HEK293 (cell line): ENCODE data around the gene SCRN1.

Source experiments
- CTCF ChIA-PET: fragments of 350-600 bp; formaldehyde crosslinking; extraction: SDS; loops from one replicate; lab custom pipeline; 2021; ENCODE audit warnings: antibody characterized with exemption; lab: Yijun Ruan, JAX
- POLR2A ChIA-PET: fragments of 300-600 bp; formaldehyde crosslinking; extraction: SDS; loops from one replicate; lab custom pipeline; 2020; ENCODE audit warnings: antibody characterized with exemption, inconsistent platforms; lab: Yijun Ruan, JAX
- H3K27ac ChIP-seq: fragments of 200-500 bp; sonication (Bioruptor generic); 2 replicates; pipeline ENCODE4 v1.5.1; 2014; ENCODE audit warnings: low read depth, low read length, control low read depth, inconsistent platforms; ENCODE audit errors: extremely low read depth
- H3K36me3 ChIP-seq, 2 experiments: fragments of 200-500 bp in 1 of 2; sonication (Bioruptor generic) in 1 of 2; 1 replicate in 1 of 2; 2 replicates in 1 of 2; pipeline ENCODE4 v1.5.1; 2014 to 2017; ENCODE audit warnings: inconsistent platforms in 2 of 2, low read length in 2 of 2; ENCODE audit not compliant: control insufficient read depth in 2 of 2, insufficient read depth in 1 of 2
- H3K4me1 ChIP-seq: fragments of 200-500 bp; sonication (Bioruptor generic); 2 replicates; pipeline ENCODE4 v1.5.1; 2014; ENCODE audit warnings: mild to moderate bottlenecking, low read length, inconsistent platforms; ENCODE audit not compliant: control insufficient read depth, insufficient read depth
- H3K4me3 ChIP-seq: 2 replicates; pipeline ENCODE4 v1.5.1; 2011; ENCODE audit warnings: low read depth, mild to moderate bottlenecking, control low read depth, low read length, moderate library complexity
- H3K9me3 ChIP-seq: fragments of 200-500 bp; sonication (Bioruptor generic); 2 replicates; pipeline ENCODE4 v1.5.1; 2014; ENCODE audit warnings: low read depth, low read length, inconsistent platforms; ENCODE audit not compliant: control insufficient read depth, insufficient read depth
- EGR2 ChIP-seq: fragments of 450-650 bp; formaldehyde crosslinking; IDR thresholded peaks from 2 replicates; pipeline ENCODE4 v1.5.1; 2016; ENCODE audit warnings: low read depth, missing biosample characterization, missing genetic modification characterization
- GLI4 ChIP-seq: fragments of 450-650 bp; formaldehyde crosslinking; IDR thresholded peaks from 2 replicates; pipeline ENCODE4 v1.5.1; 2016; ENCODE audit warnings: missing biosample characterization, missing genetic modification characterization
- KLF16 ChIP-seq: fragments of 450-650 bp; formaldehyde crosslinking; IDR thresholded peaks from 2 replicates; pipeline ENCODE4 v1.5.1; 2017; ENCODE audit warnings: missing biosample characterization, missing genetic modification characterization
- OVOL3 ChIP-seq: fragments of 450-650 bp; formaldehyde crosslinking; IDR thresholded peaks from 2 replicates; pipeline ENCODE4 v1.5.1; 2016; ENCODE audit warnings: missing biosample characterization, missing genetic modification characterization
- SP7 ChIP-seq: fragments of 450-650 bp; formaldehyde crosslinking; IDR thresholded peaks from 2 replicates; pipeline ENCODE4 v1.5.1; 2016; ENCODE audit warnings: missing biosample characterization, missing genetic modification characterization
- YY2 ChIP-seq: fragments of 450-650 bp; formaldehyde crosslinking; IDR thresholded peaks from 2 replicates; pipeline ENCODE4 v1.5.1; 2016; ENCODE audit warnings: missing biosample characterization, missing genetic modification characterization
- ZNF10 ChIP-seq: fragments of 450-650 bp; formaldehyde crosslinking; IDR thresholded peaks from 2 replicates; pipeline ENCODE4 v1.5.1; 2017; ENCODE audit warnings: missing biosample characterization, missing genetic modification characterization
- ZNF112 ChIP-seq: fragments of 450-650 bp; formaldehyde crosslinking; IDR thresholded peaks from 2 replicates; pipeline ENCODE4 v1.5.0; 2017; ENCODE audit warnings: missing biosample characterization, missing genetic modification characterization
- ZNF221 ChIP-seq: fragments of 450-650 bp; formaldehyde crosslinking; IDR thresholded peaks from 2 replicates; pipeline ENCODE4 v1.5.1; 2017; ENCODE audit warnings: missing biosample characterization, missing genetic modification characterization, borderline replicate concordance
- ZNF324 ChIP-seq: fragments of 450-650 bp; formaldehyde crosslinking; IDR thresholded peaks from 2 replicates; pipeline ENCODE4 v1.5.1; 2016; ENCODE audit warnings: missing biosample characterization, missing genetic modification characterization
- ZNF521 ChIP-seq: fragments of 450-650 bp; formaldehyde crosslinking; IDR thresholded peaks from 2 replicates; pipeline ENCODE4 v1.5.1; 2017; ENCODE audit warnings: missing biosample characterization, mild to moderate bottlenecking, missing genetic modification characterization
- ZNF621 ChIP-seq: fragments of 450-650 bp; formaldehyde crosslinking; IDR thresholded peaks from 2 replicates; pipeline ENCODE4 v1.5.1; 2017; ENCODE audit warnings: missing biosample characterization, missing genetic modification characterization
- ZNF626 ChIP-seq: fragments of 450-650 bp; sonication (Bioruptor Pico); formaldehyde crosslinking; IDR thresholded peaks from 2 replicates; pipeline ENCODE4 v1.5.1; 2018; ENCODE audit warnings: missing biosample characterization, missing genetic modification characterization, inconsistent platforms
- ZNF664 ChIP-seq: fragments of 450-650 bp; formaldehyde crosslinking; IDR thresholded peaks from 2 replicates; pipeline ENCODE4 v1.5.1; 2016; ENCODE audit warnings: missing biosample characterization, missing genetic modification characterization
- ZNF677 ChIP-seq: fragments of 450-650 bp; IDR thresholded peaks from 2 replicates; pipeline ENCODE4 v1.5.0; 2018; ENCODE audit warnings: missing biosample characterization, mild to moderate bottlenecking, missing genetic modification characterization, moderate library complexity
- ZNF76 ChIP-seq: fragments of 450-650 bp; formaldehyde crosslinking; IDR thresholded peaks from 2 replicates; pipeline ENCODE4; 2016; ENCODE audit warnings: low read depth, missing biosample characterization, missing genetic modification characterization, borderline replicate concordance
- ZNF785 ChIP-seq: fragments of 450-650 bp; formaldehyde crosslinking; IDR thresholded peaks from 2 replicates; pipeline ENCODE4 v1.5.1; 2016; ENCODE audit warnings: missing biosample characterization, missing genetic modification characterization
- TF ChIP-seq, protein P1 (sequence below): fragments of 450-650 bp; formaldehyde crosslinking; IDR thresholded peaks from 2 replicates; pipeline ENCODE4 v1.5.1; 2016; ENCODE audit warnings: missing biosample characterization, missing genetic modification characterization
- TF ChIP-seq, protein P2 (sequence below): fragments of 450-650 bp; formaldehyde crosslinking; IDR thresholded peaks from 2 replicates; pipeline ENCODE4 v1.5.1; 2016; ENCODE audit warnings: missing biosample characterization, missing genetic modification characterization
- TF ChIP-seq, protein P3 (sequence below): fragments of 450-650 bp; formaldehyde crosslinking; IDR thresholded peaks from 2 replicates; pipeline ENCODE4 v1.5.1; 2016; ENCODE audit warnings: missing biosample characterization, missing genetic modification characterization, borderline replicate concordance
- TF ChIP-seq, protein P4 (sequence below): fragments of 450-650 bp; IDR thresholded peaks from 2 replicates; pipeline ENCODE4 v1.5.1; 2018; ENCODE audit warnings: missing biosample characterization, mild to moderate bottlenecking, missing genetic modification characterization
- TF ChIP-seq, protein P5 (sequence below): fragments of 450-650 bp; formaldehyde crosslinking; optimal IDR thresholded peaks from 2 replicates; pipeline ENCODE3; 2016; ENCODE audit warnings: missing biosample characterization, mild to moderate bottlenecking, missing genetic modification characterization
- TF ChIP-seq, protein P6 (sequence below): fragments of 450-650 bp; formaldehyde crosslinking; IDR thresholded peaks from 2 replicates; pipeline ENCODE4 v1.5.1; 2016; ENCODE audit warnings: missing biosample characterization, missing genetic modification characterization

Gene SCRN1

DNA sequence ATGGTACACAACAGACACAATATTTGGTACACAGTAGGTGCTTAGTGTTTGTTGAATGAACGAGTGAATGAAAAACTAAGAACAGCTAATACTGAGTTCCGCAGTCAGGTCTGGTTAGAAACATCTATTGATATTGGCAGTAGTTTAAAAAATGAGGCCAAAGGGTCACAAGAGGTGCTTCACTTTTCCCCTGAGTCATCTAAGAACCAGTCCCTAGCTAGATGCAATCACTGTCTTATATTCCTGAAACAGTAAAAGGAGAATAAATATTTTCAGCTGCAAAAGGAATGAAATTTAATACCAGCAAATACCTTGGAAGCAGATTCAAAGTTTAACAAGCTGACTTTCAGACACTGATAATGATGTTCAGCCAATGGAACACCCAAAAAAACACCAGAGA lies 54.5 kb downstream of the SCRN1 start:
- Histone ChIP-seq H3K36me3 (peaks cover 33 to 78% of the 10 kb centered on the region in 2 experiments), H3K4me3 (no peak overlapping the region), H3K27ac (no peak overlapping the region), H3K4me1 (no peaks in the 10 kb centered on the region), H3K9me3 (no peaks in the 10 kb centered on the region)
- TF ChIP-seq ZNF76 (tag by site-specific recombination) (no peak), ZNF521 (no peak), GLI4 (no peak), SP7 (tag by site-specific recombination) (no peak), ZNF10 (tag by site-specific recombination) (no peak), ZNF677 (tag by site-specific recombination) (no peak), ZNF626 (no peak), EGR2 (tag by site-specific recombination) (no peak), ZNF664 (tag by site-specific recombination) (no peak)
- TF ChIP-seq, protein P1, sequence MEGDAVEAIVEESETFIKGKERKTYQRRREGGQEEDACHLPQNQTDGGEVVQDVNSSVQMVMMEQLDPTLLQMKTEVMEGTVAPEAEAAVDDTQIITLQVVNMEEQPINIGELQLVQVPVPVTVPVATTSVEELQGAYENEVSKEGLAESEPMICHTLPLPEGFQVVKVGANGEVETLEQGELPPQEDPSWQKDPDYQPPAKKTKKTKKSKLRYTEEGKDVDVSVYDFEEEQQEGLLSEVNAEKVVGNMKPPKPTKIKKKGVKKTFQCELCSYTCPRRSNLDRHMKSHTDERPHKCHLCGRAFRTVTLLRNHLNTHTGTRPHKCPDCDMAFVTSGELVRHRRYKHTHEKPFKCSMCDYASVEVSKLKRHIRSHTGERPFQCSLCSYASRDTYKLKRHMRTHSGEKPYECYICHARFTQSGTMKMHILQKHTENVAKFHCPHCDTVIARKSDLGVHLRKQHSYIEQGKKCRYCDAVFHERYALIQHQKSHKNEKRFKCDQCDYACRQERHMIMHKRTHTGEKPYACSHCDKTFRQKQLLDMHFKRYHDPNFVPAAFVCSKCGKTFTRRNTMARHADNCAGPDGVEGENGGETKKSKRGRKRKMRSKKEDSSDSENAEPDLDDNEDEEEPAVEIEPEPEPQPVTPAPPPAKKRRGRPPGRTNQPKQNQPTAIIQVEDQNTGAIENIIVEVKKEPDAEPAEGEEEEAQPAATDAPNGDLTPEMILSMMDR: no peak
- TF ChIP-seq, protein P2, sequence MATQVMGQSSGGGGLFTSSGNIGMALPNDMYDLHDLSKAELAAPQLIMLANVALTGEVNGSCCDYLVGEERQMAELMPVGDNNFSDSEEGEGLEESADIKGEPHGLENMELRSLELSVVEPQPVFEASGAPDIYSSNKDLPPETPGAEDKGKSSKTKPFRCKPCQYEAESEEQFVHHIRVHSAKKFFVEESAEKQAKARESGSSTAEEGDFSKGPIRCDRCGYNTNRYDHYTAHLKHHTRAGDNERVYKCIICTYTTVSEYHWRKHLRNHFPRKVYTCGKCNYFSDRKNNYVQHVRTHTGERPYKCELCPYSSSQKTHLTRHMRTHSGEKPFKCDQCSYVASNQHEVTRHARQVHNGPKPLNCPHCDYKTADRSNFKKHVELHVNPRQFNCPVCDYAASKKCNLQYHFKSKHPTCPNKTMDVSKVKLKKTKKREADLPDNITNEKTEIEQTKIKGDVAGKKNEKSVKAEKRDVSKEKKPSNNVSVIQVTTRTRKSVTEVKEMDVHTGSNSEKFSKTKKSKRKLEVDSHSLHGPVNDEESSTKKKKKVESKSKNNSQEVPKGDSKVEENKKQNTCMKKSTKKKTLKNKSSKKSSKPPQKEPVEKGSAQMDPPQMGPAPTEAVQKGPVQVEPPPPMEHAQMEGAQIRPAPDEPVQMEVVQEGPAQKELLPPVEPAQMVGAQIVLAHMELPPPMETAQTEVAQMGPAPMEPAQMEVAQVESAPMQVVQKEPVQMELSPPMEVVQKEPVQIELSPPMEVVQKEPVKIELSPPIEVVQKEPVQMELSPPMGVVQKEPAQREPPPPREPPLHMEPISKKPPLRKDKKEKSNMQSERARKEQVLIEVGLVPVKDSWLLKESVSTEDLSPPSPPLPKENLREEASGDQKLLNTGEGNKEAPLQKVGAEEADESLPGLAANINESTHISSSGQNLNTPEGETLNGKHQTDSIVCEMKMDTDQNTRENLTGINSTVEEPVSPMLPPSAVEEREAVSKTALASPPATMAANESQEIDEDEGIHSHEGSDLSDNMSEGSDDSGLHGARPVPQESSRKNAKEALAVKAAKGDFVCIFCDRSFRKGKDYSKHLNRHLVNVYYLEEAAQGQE (tag by site-specific recombination): no peak
- TF ChIP-seq, protein P3, sequence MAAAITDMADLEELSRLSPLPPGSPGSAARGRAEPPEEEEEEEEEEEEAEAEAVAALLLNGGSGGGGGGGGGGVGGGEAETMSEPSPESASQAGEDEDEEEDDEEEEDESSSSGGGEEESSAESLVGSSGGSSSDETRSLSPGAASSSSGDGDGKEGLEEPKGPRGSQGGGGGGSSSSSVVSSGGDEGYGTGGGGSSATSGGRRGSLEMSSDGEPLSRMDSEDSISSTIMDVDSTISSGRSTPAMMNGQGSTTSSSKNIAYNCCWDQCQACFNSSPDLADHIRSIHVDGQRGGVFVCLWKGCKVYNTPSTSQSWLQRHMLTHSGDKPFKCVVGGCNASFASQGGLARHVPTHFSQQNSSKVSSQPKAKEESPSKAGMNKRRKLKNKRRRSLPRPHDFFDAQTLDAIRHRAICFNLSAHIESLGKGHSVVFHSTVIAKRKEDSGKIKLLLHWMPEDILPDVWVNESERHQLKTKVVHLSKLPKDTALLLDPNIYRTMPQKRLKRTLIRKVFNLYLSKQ: no peak
- TF ChIP-seq, protein P4, sequence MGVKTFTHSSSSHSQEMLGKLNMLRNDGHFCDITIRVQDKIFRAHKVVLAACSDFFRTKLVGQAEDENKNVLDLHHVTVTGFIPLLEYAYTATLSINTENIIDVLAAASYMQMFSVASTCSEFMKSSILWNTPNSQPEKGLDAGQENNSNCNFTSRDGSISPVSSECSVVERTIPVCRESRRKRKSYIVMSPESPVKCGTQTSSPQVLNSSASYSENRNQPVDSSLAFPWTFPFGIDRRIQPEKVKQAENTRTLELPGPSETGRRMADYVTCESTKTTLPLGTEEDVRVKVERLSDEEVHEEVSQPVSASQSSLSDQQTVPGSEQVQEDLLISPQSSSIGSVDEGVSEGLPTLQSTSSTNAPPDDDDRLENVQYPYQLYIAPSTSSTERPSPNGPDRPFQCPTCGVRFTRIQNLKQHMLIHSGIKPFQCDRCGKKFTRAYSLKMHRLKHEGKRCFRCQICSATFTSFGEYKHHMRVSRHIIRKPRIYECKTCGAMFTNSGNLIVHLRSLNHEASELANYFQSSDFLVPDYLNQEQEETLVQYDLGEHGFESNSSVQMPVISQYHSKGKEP (tag by site-specific recombination): no peak
- TF ChIP-seq, protein P5, sequence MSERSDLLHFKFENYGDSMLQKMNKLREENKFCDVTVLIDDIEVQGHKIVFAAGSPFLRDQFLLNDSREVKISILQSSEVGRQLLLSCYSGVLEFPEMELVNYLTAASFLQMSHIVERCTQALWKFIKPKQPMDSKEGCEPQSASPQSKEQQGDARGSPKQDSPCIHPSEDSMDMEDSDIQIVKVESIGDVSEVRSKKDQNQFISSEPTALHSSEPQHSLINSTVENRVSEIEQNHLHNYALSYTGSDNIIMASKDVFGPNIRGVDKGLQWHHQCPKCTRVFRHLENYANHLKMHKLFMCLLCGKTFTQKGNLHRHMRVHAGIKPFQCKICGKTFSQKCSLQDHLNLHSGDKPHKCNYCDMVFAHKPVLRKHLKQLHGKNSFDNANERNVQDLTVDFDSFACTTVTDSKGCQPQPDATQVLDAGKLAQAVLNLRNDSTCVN (tag by site-specific recombination): no peak
- ChIA-PET POLR2A (no interaction called here), CTCF (interaction anchor here (0.6 to 1.2 kb wide), 3 partner anchors 14 to 208 kb away, joined by 4 to 7 read pairs (median 6); no protein-coding TSS in a partner anchor)

DNA sequence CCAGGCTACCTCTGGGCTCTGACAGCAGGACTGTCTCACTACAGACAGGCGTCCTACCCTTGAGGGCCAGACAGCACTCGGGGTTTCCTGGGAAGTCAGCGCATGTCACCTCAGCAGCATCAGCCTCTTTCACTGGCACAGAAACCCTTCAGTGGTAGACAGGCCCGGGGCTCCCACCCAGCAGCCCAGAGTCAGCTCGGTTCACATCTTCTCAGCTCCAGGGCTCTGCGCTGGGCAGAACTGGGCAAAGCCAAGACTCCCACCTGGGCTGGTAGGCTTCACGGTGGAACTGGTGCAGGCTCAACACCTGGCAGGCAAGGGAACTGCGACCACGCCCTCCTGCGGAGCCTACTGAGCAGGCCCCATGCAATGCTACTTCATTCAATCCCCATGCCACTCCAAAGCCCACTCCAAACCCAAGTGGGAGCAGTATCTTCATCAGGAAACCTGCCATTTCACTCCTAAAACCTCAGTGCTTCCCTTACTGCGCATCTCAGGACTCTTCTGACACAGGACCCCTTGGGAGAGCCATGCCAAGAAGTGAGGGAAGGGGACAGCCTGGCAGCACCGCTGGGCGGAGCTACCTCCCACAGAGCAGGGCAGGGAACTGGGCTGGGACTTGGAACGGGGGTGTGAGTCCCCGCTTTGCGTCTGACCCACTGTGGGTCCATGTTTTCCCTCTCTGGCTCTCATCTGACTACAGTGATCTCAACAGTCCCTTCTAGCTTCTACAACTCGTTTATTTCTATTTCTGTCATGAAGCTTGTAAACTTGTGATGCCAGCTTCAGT lies 60.4 kb downstream of the SCRN1 start:
- ChIA-PET CTCF (interaction anchor here (0.6 to 1.0 kb wide), 4 partner anchors 8 to 244 kb away, joined by 3 to 5 read pairs (median 3); partner anchors contain the start of gene WIPF3), POLR2A (no interaction called here)
- Histone ChIP-seq H3K9me3 (no peaks in the 10 kb centered on the region), H3K4me3 (no peak overlapping the region), H3K4me1 (no peaks in the 10 kb centered on the region), H3K27ac (no peak overlapping the region), H3K36me3 (peaks cover 0 to 56% of the 10 kb centered on the region in 2 experiments)
- TF ChIP-seq KLF16 (no peak), YY2 (tag by site-specific recombination) (no peak), ZNF664 (tag by site-specific recombination) (no peak), ZNF621 (no peak), ZNF221 (tag by site-specific recombination) (no peak), ZNF112 (tag by site-specific recombination) (no peak), OVOL3 (no peak), ZNF324 (no peak), ZNF521 (no peak), ZNF785 (no peak)
- TF ChIP-seq, protein P6, sequence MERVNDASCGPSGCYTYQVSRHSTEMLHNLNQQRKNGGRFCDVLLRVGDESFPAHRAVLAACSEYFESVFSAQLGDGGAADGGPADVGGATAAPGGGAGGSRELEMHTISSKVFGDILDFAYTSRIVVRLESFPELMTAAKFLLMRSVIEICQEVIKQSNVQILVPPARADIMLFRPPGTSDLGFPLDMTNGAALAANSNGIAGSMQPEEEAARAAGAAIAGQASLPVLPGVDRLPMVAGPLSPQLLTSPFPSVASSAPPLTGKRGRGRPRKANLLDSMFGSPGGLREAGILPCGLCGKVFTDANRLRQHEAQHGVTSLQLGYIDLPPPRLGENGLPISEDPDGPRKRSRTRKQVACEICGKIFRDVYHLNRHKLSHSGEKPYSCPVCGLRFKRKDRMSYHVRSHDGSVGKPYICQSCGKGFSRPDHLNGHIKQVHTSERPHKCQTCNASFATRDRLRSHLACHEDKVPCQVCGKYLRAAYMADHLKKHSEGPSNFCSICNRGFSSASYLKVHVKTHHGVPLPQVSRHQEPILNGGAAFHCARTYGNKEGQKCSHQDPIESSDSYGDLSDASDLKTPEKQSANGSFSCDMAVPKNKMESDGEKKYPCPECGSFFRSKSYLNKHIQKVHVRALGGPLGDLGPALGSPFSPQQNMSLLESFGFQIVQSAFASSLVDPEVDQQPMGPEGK (tag by site-specific recombination): no peak
